Measurements from ENCODE around the gene PYY.
A peak's percentile ranks its signal among the peaks of the same experiment; 100 is the strongest.

GRCh38 chr17:43927060-43927864, 26.5 kb downstream of the PYY start:
- no peak for TF ChIP-seq CTCF (IDR thresholded peaks at IDR 0.05)
- TF ChIP-seq POLR2AphosphoS5 (IDR thresholded peaks at IDR 0.05; ENCODE audit: low read depth, low read length): no peak
- TF ChIP-seq TCF7L2 (IDR thresholded peaks at IDR 0.05; ENCODE audit: low read depth, low read length): peak; percentile 43; the same call in 1 of the 2 replicates
- no peak for TF ChIP-seq REST (IDR thresholded peaks at IDR 0.05; ENCODE audit: insufficient read depth in 1 of 2, low read depth in 2 of 2, low read length in 1 of 2)
- no peak for TF ChIP-seq SIN3A (IDR thresholded peaks at IDR 0.05; ENCODE audit: borderline replicate concordance, insufficient read depth, low read depth, low read length)
